Stimulated activated memory B cell treated with anti-CD40 and anti-IgM and Interleukin-4, amounts not matched to agents 10 μg/mL and 1 μg/mL and 100 μg/mL, for 72 hours (primary cell): Measurements from ENCODE around the gene NCOA5.
A peak's percentile ranks its signal among the peaks of the same experiment; 100 is the strongest.

Experiments used
- ATAC-seq: fragments of 150-1000 bp; cut with Tn5 transposase; 2 replicates; pipeline ENCODE4 v1.10.0; 2021
- H3K27ac Mint-ChIP-seq: one replicate; pipeline ENCODE4 v1.8.0; 2022; ENCODE audit warnings: mild to moderate bottlenecking, mixed read lengths
- H3K27me3 Mint-ChIP-seq: one replicate; pipeline ENCODE4 v1.8.0; 2022; ENCODE audit warnings: mixed read lengths
- H3K36me3 Mint-ChIP-seq: one replicate; pipeline ENCODE4 v1.8.0; 2022; ENCODE audit warnings: mixed read lengths
- H3K4me1 Mint-ChIP-seq: one replicate; pipeline ENCODE4 v1.8.0; 2022; ENCODE audit warnings: mixed read lengths
- H3K4me3 Mint-ChIP-seq: one replicate; pipeline ENCODE4 v1.8.0; 2022; ENCODE audit warnings: mild to moderate bottlenecking, moderate library complexity, mixed read lengths
- H3K9me3 Mint-ChIP-seq: one replicate; pipeline ENCODE4 v1.8.0; 2022; ENCODE audit warnings: mixed read lengths

The NCOA5 gene

GRCh38 chr20:46123482-46124245, 33.9 kb upstream of the NCOA5 start:
- H3K27ac Mint-ChIP-seq: peak overlapping the region; percentile 75
- ATAC-seq: no peak
- H3K4me3 Mint-ChIP-seq: peak overlapping the region; percentile 30
- peaks cover 79% of the 10 kb centered on the region for H3K36me3 Mint-ChIP-seq
- H3K4me1 Mint-ChIP-seq: peaks cover 74% of the 10 kb centered on the region
- no peaks in the 10 kb centered on the region for H3K27me3 Mint-ChIP-seq
- no peaks in the 10 kb centered on the region for H3K9me3 Mint-ChIP-seq

- no peak for ATAC-seq
- Mint-ChIP-seq H3K4me3 (peak overlapping the region; percentile 34), H3K9me3 (no peaks in the 10 kb centered on the region), H3K36me3 (peaks cover 76% of the 10 kb centered on the region), H3K27ac (peak overlapping the region; percentile 99), H3K4me1 (peaks cover 67% of the 10 kb centered on the region), H3K27me3 (no peaks in the 10 kb centered on the region)
Observed at GRCh38 chr20:46122516-46123481, 33.0 kb upstream of the NCOA5 start.

- Mint-ChIP-seq H3K36me3 (peaks cover 70% of the 10 kb centered on the region), H3K27me3 (no peaks in the 10 kb centered on the region), H3K4me3 (peak overlapping the region; percentile 100), H3K9me3 (no peaks in the 10 kb centered on the region), H3K27ac (peak overlapping the region; percentile 99), H3K4me1 (peaks cover 67% of the 10 kb centered on the region)
- ATAC-seq: no peak
Observed at GRCh38 chr20:46122071-46122470, 32.3 kb upstream of the NCOA5 start.

GRCh38 chr20:46121184-46121930, 31.6 kb upstream of the NCOA5 start:
- peak overlapping the region; percentile 99 for H3K27ac Mint-ChIP-seq
- peak overlapping the region; percentile 100 for H3K4me3 Mint-ChIP-seq
- peaks cover 62% of the 10 kb centered on the region for H3K4me1 Mint-ChIP-seq

GRCh38 chr20:46120136-46120535, 30.4 kb upstream of the NCOA5 start:
- Mint-ChIP-seq H3K4me1 (peaks cover 56% of the 10 kb centered on the region), H3K27me3 (no peaks in the 10 kb centered on the region), H3K36me3 (peaks cover 53% of the 10 kb centered on the region), H3K4me3 (peak overlapping the region; percentile 100), H3K27ac (peak overlapping the region; percentile 99), H3K9me3 (no peaks in the 10 kb centered on the region)
- ATAC-seq: no peak

More at GRCh38 chr20:46121184-46121930, 31.6 kb upstream of the NCOA5 start:
- Mint-ChIP-seq H3K9me3 (no peaks in the 10 kb centered on the region), H3K36me3 (peaks cover 65% of the 10 kb centered on the region), H3K27me3 (no peaks in the 10 kb centered on the region)
- ATAC-seq: no peak

- Mint-ChIP-seq H3K27me3 (no peaks in the 10 kb centered on the region), H3K4me3 (peak overlapping the region; percentile 100), H3K36me3 (peaks cover 51% of the 10 kb centered on the region), H3K4me1 (peaks cover 54% of the 10 kb centered on the region), H3K27ac (peak overlapping the region; percentile 99), H3K9me3 (no peaks in the 10 kb centered on the region)
- peak; percentile 1 for ATAC-seq
Observed at GRCh38 chr20:46119547-46119946, 29.8 kb upstream of the NCOA5 start.

- Mint-ChIP-seq H3K27ac (peak overlapping the region; percentile 99), H3K4me1 (peaks cover 51% of the 10 kb centered on the region), H3K27me3 (no peaks in the 10 kb centered on the region), H3K36me3 (peaks cover 46% of the 10 kb centered on the region), H3K4me3 (peak overlapping the region; percentile 100), H3K9me3 (no peaks in the 10 kb centered on the region)
- ATAC-seq: peak; percentile 86
Observed at GRCh38 chr20:46119028-46119546, 29.3 kb upstream of the NCOA5 start.

- Mint-ChIP-seq H3K36me3 (peaks cover 41% of the 10 kb centered on the region), H3K27me3 (no peaks in the 10 kb centered on the region), H3K4me3 (peak overlapping the region; percentile 100), H3K27ac (peak overlapping the region; percentile 99), H3K9me3 (no peaks in the 10 kb centered on the region), H3K4me1 (peaks cover 51% of the 10 kb centered on the region)
- peak; percentile 82 for ATAC-seq
Observed at GRCh38 chr20:46118481-46119020, 28.8 kb upstream of the NCOA5 start.

GRCh38 chr20:46117704-46118467, 28.1 kb upstream of the NCOA5 start, which contains the start of gene CD40:
Gene CD40 (plus strand): TSS chr20:46118314. CDS start chr20:46118344, 30 bp downstream.
- ATAC-seq: peak; percentile 90
- H3K36me3 Mint-ChIP-seq: peaks cover 35% of the 10 kb centered on the region
- peaks cover 51% of the 10 kb centered on the region for H3K4me1 Mint-ChIP-seq
- no peaks in the 10 kb centered on the region for H3K27me3 Mint-ChIP-seq
- H3K4me3 Mint-ChIP-seq: peak within 1 kb of the TSS; percentile 100
- H3K9me3 Mint-ChIP-seq: no peaks in the 10 kb centered on the region
- H3K27ac Mint-ChIP-seq: peak within 1 kb of the TSS; percentile 99

GRCh38 chr20:46114449-46114848, 24.7 kb upstream of the NCOA5 start:
- Mint-ChIP-seq H3K4me3 (no peak overlapping the region), H3K9me3 (no peaks in the 10 kb centered on the region), H3K27ac (no peak overlapping the region), H3K4me1 (peaks cover 45% of the 10 kb centered on the region), H3K27me3 (no peaks in the 10 kb centered on the region), H3K36me3 (peaks cover 12% of the 10 kb centered on the region)
- ATAC-seq: no peak

- H3K4me1 Mint-ChIP-seq: peaks cover 59% of the 10 kb centered on the region
- ATAC-seq: no peak
- no peak overlapping the region for H3K4me3 Mint-ChIP-seq
- H3K27ac Mint-ChIP-seq: peak overlapping the region; percentile 55
- peaks cover 2% of the 10 kb centered on the region for H3K36me3 Mint-ChIP-seq
- H3K9me3 Mint-ChIP-seq: no peaks in the 10 kb centered on the region
- no peaks in the 10 kb centered on the region for H3K27me3 Mint-ChIP-seq
Observed at GRCh38 chr20:46113113-46113470, 23.3 kb upstream of the NCOA5 start.

- Mint-ChIP-seq H3K27me3 (no peaks in the 10 kb centered on the region), H3K9me3 (no peaks in the 10 kb centered on the region), H3K27ac (no peak overlapping the region), H3K4me1 (peaks cover 59% of the 10 kb centered on the region), H3K4me3 (no peak overlapping the region), H3K36me3 (no peaks in the 10 kb centered on the region)
- no peak for ATAC-seq
Observed at GRCh38 chr20:46112430-46113112, 22.8 kb upstream of the NCOA5 start.

- ATAC-seq: no peak
- Mint-ChIP-seq H3K4me1 (peaks cover 64% of the 10 kb centered on the region), H3K27me3 (no peaks in the 10 kb centered on the region), H3K4me3 (no peak overlapping the region), H3K27ac (peak overlapping the region; percentile 73), H3K36me3 (no peaks in the 10 kb centered on the region), H3K9me3 (no peaks in the 10 kb centered on the region)
Observed at GRCh38 chr20:46111836-46112212, 22.1 kb upstream of the NCOA5 start.
